A673 (cell line): Measurements from ENCODE around the gene KDM4B.

Experiments
- EZH2 ChIP-seq: fragments of 200-600 bp; sonication (generic); IDR thresholded peaks from 2 replicates; pipeline ENCODE4 v1.6.1; 2017; ENCODE audit warnings: borderline replicate concordance, low read depth, mild to moderate bottlenecking, mixed read lengths, antibody characterized with exemption, low read length; ENCODE audit not compliant: poor library complexity, severe bottlenecking
- TF ChIP-seq, protein P1 (sequence below): fragments of 300-800, 200-600 bp; sonication (generic); conservative IDR thresholded peaks from 2 replicates; pipeline ENCODE4 v1.5.1; 2017; ENCODE audit warnings: low read depth, mild to moderate bottlenecking, antibody characterized with exemption, low read length, moderate library complexity, mixed read lengths

DNA sequence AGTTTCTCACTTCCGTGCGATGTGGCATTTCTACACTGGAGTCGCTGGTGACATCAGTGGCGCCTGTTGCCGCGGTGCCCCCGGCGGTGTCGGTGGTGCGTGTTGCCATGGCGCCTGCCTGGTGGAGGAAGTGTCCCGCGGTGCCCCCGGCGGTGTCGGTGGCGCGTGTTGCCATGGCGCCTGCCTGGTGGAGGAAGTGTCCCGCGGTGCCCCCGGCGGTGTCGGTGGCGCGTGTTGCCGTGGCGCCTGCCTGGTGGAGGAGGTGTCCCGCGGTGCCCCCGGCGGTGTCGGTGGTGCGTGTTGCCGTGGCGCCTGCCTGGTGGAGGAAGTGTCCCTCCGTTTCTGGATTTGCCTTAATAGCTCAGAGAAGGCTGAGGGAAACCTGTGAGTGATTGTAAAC lies 127.6 kb downstream of the KDM4B start:
- TF ChIP-seq EZH2 = no peak
- TF ChIP-seq, protein P1, sequence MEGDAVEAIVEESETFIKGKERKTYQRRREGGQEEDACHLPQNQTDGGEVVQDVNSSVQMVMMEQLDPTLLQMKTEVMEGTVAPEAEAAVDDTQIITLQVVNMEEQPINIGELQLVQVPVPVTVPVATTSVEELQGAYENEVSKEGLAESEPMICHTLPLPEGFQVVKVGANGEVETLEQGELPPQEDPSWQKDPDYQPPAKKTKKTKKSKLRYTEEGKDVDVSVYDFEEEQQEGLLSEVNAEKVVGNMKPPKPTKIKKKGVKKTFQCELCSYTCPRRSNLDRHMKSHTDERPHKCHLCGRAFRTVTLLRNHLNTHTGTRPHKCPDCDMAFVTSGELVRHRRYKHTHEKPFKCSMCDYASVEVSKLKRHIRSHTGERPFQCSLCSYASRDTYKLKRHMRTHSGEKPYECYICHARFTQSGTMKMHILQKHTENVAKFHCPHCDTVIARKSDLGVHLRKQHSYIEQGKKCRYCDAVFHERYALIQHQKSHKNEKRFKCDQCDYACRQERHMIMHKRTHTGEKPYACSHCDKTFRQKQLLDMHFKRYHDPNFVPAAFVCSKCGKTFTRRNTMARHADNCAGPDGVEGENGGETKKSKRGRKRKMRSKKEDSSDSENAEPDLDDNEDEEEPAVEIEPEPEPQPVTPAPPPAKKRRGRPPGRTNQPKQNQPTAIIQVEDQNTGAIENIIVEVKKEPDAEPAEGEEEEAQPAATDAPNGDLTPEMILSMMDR = no peak
